Keratinocyte (primary cell): ENCODE results near the gene KRTAP10-4. TPM values are rescaled to one million over a fixed set of nuclear protein-coding genes. Genes with fewer than 3 reads are reported as not detected.

Source experiments
- DNase-seq: peaks from one replicate; pipeline ENCODE4 v3.0.0-alpha.2; 2011; ENCODE audit warnings: low read depth, missing footprints, low spot score
- FAIRE-seq: peaks from 2 replicates; lab custom pipeline; 2011; peaks lifted over from hg19 to GRCh38; lab: Jason Lieb, UNC
- H2AFZ ChIP-seq: 2 replicates; pipeline ENCODE4 v1.6.0; 2012; ENCODE audit warnings: low read length, control low read depth, inconsistent platforms; ENCODE audit not compliant: control insufficient read depth
- H3K27ac ChIP-seq: 2 replicates; pipeline ENCODE4 v1.5.1; 2011; ENCODE audit warnings: low read length; ENCODE audit not compliant: control insufficient read depth, insufficient read depth
- H3K27me3 ChIP-seq: 3 replicates; pipeline ENCODE4 v1.6.0; 2011; ENCODE audit warnings: low read length; ENCODE audit not compliant: control insufficient read depth, insufficient read depth; ENCODE audit errors: extremely low read depth
- H3K36me3 ChIP-seq, 2 experiments: 2 replicates in 1 of 2; 3 replicates in 1 of 2; pipeline ENCODE4 v1.5.1; 2011; ENCODE audit warnings: low read length in 2 of 2, mild to moderate bottlenecking in 1 of 2; ENCODE audit not compliant: control insufficient read depth in 2 of 2, insufficient read depth in 2 of 2; ENCODE audit errors: extremely low read depth in 1 of 2
- H3K4me1 ChIP-seq: 3 replicates; pipeline ENCODE4 v1.5.1; 2011; ENCODE audit warnings: low read length; ENCODE audit not compliant: control insufficient read depth, insufficient read depth; ENCODE audit errors: extremely low read depth
- H3K4me2 ChIP-seq: 3 replicates; pipeline ENCODE4 v1.6.0; 2011; ENCODE audit warnings: low read depth, low read length; ENCODE audit not compliant: control insufficient read depth, insufficient read depth; ENCODE audit errors: extremely low read depth
- H3K4me3 ChIP-seq, 3 experiments: fragments of 200-600 bp in 1 of 3; sonication (generic) in 1 of 3; 2 replicates in 2 of 3; 3 replicates in 1 of 3; pipeline ENCODE4 v1.5.1; 2011 to 2016; ENCODE audit warnings: low read length in 3 of 3, mild to moderate bottlenecking in 3 of 3, control low read depth in 2 of 3, inconsistent platforms in 1 of 3, low read depth in 1 of 3, mixed read lengths in 1 of 3, mixed run types in 1 of 3, moderate library complexity in 1 of 3; ENCODE audit not compliant: control insufficient read depth in 2 of 3, insufficient read depth in 2 of 3; ENCODE audit errors: extremely low read depth in 1 of 3
- H3K79me2 ChIP-seq: 2 replicates; pipeline ENCODE4 v1.6.0; 2012; ENCODE audit warnings: low read length; ENCODE audit not compliant: control insufficient read depth, insufficient read depth
- H3K9ac ChIP-seq: 3 replicates; pipeline ENCODE4 v1.6.0; 2011; ENCODE audit warnings: low read length; ENCODE audit not compliant: control insufficient read depth, insufficient read depth; ENCODE audit errors: extremely low read depth
- H3K9me1 ChIP-seq: 3 replicates; pipeline ENCODE4 v1.6.0; 2011; ENCODE audit warnings: low read length; ENCODE audit not compliant: control insufficient read depth, insufficient read depth; ENCODE audit errors: extremely low read depth
- H3K9me3 ChIP-seq: 2 replicates; pipeline ENCODE4 v1.5.1; 2012; ENCODE audit warnings: low read depth, low read length; ENCODE audit not compliant: control insufficient read depth
- H4K20me1 ChIP-seq: 3 replicates; pipeline ENCODE4 v1.6.0; 2011; ENCODE audit warnings: low read length; ENCODE audit not compliant: control insufficient read depth, insufficient read depth; ENCODE audit errors: extremely low read depth
- EZH2 ChIP-seq: IDR thresholded peaks from one replicate; pipeline ENCODE4 v1.6.1; 2012; ENCODE audit warnings: inconsistent platforms, mild to moderate bottlenecking, low read length, moderate library complexity
- dilution Hi-C: fragments of 300-500 bp; cut with MboI; formaldehyde crosslinking; loops from one replicate; pipeline ENCODE4 v1.7.0; 2020; ENCODE audit warnings: low sequenced_read_pairs; ENCODE audit not compliant: extremely low pct_ligation_motif_present
- polyA plus RNA-seq, 5 experiments: library from polyadenylated mRNA; depleted of rRNA in 3 of 5; stranded (reverse) in 3 of 5; stranded (forward) in 1 of 5; unstranded in 1 of 5; fragments of >200 nt; gene quantifications; 1 replicate in 1 of 5; 2 replicates in 3 of 5; 3 replicates in 1 of 5; pipeline versions ENCODE4 v1.2.1 to v1.2.3, GENCODE V29; 2011 to 2012; ENCODE audit warnings: missing spikeins in 2 of 5, low read depth in 1 of 5, low replicate concordance in 1 of 5
- TF ChIP-seq, protein P1 (sequence below), 3 experiments: IDR thresholded peaks in 1 of 3; conservative IDR thresholded peaks in 1 of 3; optimal IDR thresholded peaks in 1 of 3; 2 replicates in 2 of 3; 3 replicates in 1 of 3; pipeline versions ENCODE3 to v1.5.1; 2011; ENCODE audit warnings: low read length in 3 of 3, mild to moderate bottlenecking in 3 of 3, moderate library complexity in 2 of 3, control low read depth in 1 of 3, inconsistent platforms in 1 of 3; ENCODE audit not compliant: insufficient read depth in 2 of 3; ENCODE audit errors: extremely low read depth in 1 of 3

KRTAP10-4 gene
- polyA plus RNA-seq, 1 donor (not counting 4 experiments of a cell fraction or from before 2014, with no cell fraction given): not detected

DNA sequence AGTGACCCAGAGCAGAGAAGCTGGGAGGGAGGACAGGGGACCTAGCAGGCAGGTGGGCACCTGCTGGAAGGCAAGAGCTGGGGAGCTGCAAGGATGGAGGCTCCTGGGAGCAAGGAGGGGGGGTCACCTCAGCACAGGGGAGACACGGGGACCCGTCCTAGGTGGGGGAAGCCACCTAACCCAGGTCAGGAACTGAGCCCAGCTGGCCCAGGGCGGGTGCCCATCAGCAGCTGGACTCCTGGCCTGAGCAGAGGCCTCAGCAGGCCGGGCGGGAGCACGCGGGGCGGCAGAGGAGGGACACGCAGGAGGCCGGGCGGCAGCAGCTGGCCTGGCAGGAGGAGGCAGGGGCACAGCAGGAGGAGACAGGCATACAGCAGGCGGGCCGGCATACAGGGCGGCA is 34.5 kb upstream of the KRTAP10-4 start:
- DNase-seq: no peak
- FAIRE-seq: no peak
- no peak overlapping the region for H3K9ac ChIP-seq
- no peak overlapping the region for H3K4me2 ChIP-seq
- no peak overlapping the region for H3K4me3 ChIP-seq
- no peaks in the 10 kb centered on the region for H3K79me2 ChIP-seq
- no peaks in the 10 kb centered on the region for H4K20me1 ChIP-seq
- TF ChIP-seq, protein P1, sequence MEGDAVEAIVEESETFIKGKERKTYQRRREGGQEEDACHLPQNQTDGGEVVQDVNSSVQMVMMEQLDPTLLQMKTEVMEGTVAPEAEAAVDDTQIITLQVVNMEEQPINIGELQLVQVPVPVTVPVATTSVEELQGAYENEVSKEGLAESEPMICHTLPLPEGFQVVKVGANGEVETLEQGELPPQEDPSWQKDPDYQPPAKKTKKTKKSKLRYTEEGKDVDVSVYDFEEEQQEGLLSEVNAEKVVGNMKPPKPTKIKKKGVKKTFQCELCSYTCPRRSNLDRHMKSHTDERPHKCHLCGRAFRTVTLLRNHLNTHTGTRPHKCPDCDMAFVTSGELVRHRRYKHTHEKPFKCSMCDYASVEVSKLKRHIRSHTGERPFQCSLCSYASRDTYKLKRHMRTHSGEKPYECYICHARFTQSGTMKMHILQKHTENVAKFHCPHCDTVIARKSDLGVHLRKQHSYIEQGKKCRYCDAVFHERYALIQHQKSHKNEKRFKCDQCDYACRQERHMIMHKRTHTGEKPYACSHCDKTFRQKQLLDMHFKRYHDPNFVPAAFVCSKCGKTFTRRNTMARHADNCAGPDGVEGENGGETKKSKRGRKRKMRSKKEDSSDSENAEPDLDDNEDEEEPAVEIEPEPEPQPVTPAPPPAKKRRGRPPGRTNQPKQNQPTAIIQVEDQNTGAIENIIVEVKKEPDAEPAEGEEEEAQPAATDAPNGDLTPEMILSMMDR (optimal IDR thresholded peaks at IDR 0.05 in 1 of 3, IDR thresholded peaks at IDR 0.05 in 1 of 3, conservative IDR thresholded peaks at IDR 0.05 in 1 of 3; ENCODE audit: extremely low read depth in 1 of 3, insufficient read depth in 2 of 3, low read length in 3 of 3): no peak
- TF ChIP-seq EZH2: no peak
- no peaks in the 10 kb centered on the region for H3K9me3 ChIP-seq
- dilution Hi-C loops: no loop called here
- H3K27ac ChIP-seq: no peak overlapping the region
- H3K36me3 ChIP-seq: no peaks in the 10 kb centered on the region
- H3K27me3 ChIP-seq: no peaks in the 10 kb centered on the region
- no peaks in the 10 kb centered on the region for H3K9me1 ChIP-seq
- H2AFZ ChIP-seq: no peak overlapping the region
- no peaks in the 10 kb centered on the region for H3K4me1 ChIP-seq

DNA sequence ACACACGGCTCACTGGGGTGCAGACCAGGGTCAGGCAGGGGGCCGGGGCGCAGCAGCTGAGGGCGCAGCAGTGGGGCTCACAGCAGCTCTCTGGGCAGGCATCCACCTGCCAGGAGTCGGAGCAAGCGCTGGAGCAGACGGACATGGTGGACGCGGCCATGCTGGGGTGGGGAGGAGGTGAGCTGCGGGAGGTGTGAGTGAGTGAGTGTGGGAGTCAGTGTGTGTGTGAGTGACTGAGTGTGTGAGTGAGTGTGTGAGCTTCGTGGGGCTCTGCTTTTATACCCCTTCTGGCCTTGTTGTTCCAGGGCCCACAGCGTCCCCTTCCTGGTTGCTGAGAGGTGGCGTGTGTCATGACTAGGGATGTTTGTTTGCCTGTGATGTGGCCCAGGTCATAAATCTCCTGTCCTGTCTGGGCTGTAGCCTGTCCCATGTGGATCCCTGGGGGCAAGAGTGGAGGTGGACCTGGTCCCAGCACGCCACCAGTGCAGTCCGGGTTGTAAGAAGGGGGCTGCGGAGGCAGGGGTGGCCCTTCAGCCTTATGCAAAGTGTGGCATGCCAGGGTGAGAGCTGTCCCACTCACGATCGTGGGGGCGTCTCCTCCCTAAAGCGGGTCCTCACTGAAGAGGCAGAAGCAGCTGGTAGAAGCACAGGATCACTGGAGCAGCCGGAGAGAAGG is 33.4 kb upstream of the KRTAP10-4 start, which contains the start of gene KRTAP10-1:
TSS of gene KRTAP10-1 (minus strand) at position 205 of the 676 bp plus-strand sequence. CDS start at position 160, 45 bp downstream.
- Histone ChIP-seq H3K27ac (no peak within 1 kb of the TSS), H2AFZ (no peak within 1 kb of the TSS), H3K79me2 (no peaks in the 10 kb centered on the region), H3K4me2 (no peak within 1 kb of the TSS), H3K9ac (no peak within 1 kb of the TSS), H3K4me1 (no peaks in the 10 kb centered on the region), H4K20me1 (no peaks in the 10 kb centered on the region), H3K9me1 (no peaks in the 10 kb centered on the region), H3K4me3 (no peak within 1 kb of the TSS), H3K9me3 (no peaks in the 10 kb centered on the region), H3K27me3 (no peaks in the 10 kb centered on the region), H3K36me3 (no peaks in the 10 kb centered on the region)
- TF ChIP-seq EZH2: no peak
- dilution Hi-C loops: no loop called here
- DNase-seq: no peak
- no peak for FAIRE-seq
